NB4 (cell line): ENCODE measurements around the gene ADCY6.

Experiments
- CTCF ChIP-seq: IDR thresholded peaks from one replicate; pipeline ENCODE4 v1.5.1; 2012; ENCODE audit warnings: low read depth, low read length
- MAX ChIP-seq: IDR thresholded peaks from 2 replicates; pipeline ENCODE4 v1.6.1; 2011; ENCODE audit warnings: low read depth, low read length
- POLR2A ChIP-seq: IDR thresholded peaks from 2 replicates; pipeline ENCODE4 v1.6.1; 2011; ENCODE audit warnings: mild to moderate bottlenecking; ENCODE audit not compliant: insufficient read length; ENCODE audit errors: extremely low read depth

- TF ChIP-seq POLR2A, result no peak
- TF ChIP-seq CTCF, result no peak
- TF ChIP-seq MAX, result no peak
Measured at GRCh38 chr12:48824905-48825304, 36.0 kb upstream of the ADCY6 start.
